K562 (cell line): Measurements from ENCODE around the gene OR9I1. TPM values are rescaled to one million over a fixed set of nuclear protein-coding genes. Genes with fewer than 3 reads are reported as not detected.

Experiments
- ATAC-seq: fragments of 200-7000 bp; cut with Tn5 transposase; 3 replicates; pipeline ENCODE4 v1.9.1; 2020; ENCODE audit warnings: moderate library complexity
- BruUV-seq: library from RNA; stranded (reverse); fragments of 400-500 nt; replicated peaks from 2 replicates; lab custom pipeline; 2021; lab: Mats Ljungman, UMichigan
- CTCF ChIA-PET: fragments of 300-600 bp; formaldehyde crosslinking; extraction: SDS; loops from one replicate; lab custom pipeline; 2021; ENCODE audit warnings: low intra/inter-chr PET ratio; lab: Yijun Ruan, JAX
- POLR2A ChIA-PET: fragments of 300-600, 350-650 bp; sonication (Branson Sonifier 250); formaldehyde crosslinking; extraction: SDS; loops from one replicate; lab custom pipeline; 2021; ENCODE audit warnings: antibody characterized with exemption, inconsistent platforms; lab: Yijun Ruan, JAX
- DNase-seq, 4 experiments: peaks; one replicate each; pipeline versions ENCODE4 v3.0.0 to v3.0.0-alpha.2; 2011 to 2018; ENCODE audit warnings: low spot score in 3 of 4, mixed read lengths in 3 of 4; ENCODE audit errors: extremely low read depth in 1 of 4
- FAIRE-seq: peaks from 2 replicates; lab custom pipeline; 2011; peaks lifted over from hg19 to GRCh38; lab: Jason Lieb, UNC
- H2AFZ ChIP-seq: 2 replicates; pipeline ENCODE4 v1.6.0; 2011; ENCODE audit warnings: low read depth, low read length, control low read depth, inconsistent platforms
- H3K27ac ChIP-seq: fragments of 200-600 bp; 3 replicates; pipeline ENCODE4 v1.8.0; 2011; ENCODE audit warnings: low read depth, mild to moderate bottlenecking, control low read depth, inconsistent platforms, low read length, moderate library complexity, mixed read lengths; ENCODE audit errors: extremely low read depth
- H3K27me3 ChIP-seq, 2 experiments: fragments of 300-600 bp in 1 of 2; 2 replicates in 1 of 2; 3 replicates in 1 of 2; pipeline versions ENCODE4 v1.6.0 to v1.8.0; 2011; ENCODE audit warnings: inconsistent platforms in 2 of 2, low read length in 2 of 2, mild to moderate bottlenecking in 1 of 2, mixed read lengths in 1 of 2, moderate library complexity in 1 of 2; ENCODE audit not compliant: control insufficient read depth in 2 of 2, insufficient read depth in 2 of 2
- H3K36me3 ChIP-seq: fragments of 300-600 bp; 3 replicates; pipeline ENCODE4 v1.8.0; 2011; ENCODE audit warnings: mild to moderate bottlenecking, low read length, inconsistent platforms; ENCODE audit not compliant: control insufficient read depth, insufficient read depth
- H3K4me1 ChIP-seq, 2 experiments: fragments of 200-600 bp in 1 of 2; replicated peaks in 1 of 2; 2 replicates in 1 of 2; 3 replicates in 1 of 2; pipeline versions ENCODE4 v1.5.1 to v1.8.0; 2011; ENCODE audit warnings: inconsistent platforms in 2 of 2, low read length in 2 of 2, mild to moderate bottlenecking in 1 of 2, mixed read lengths in 1 of 2, moderate library complexity in 1 of 2; ENCODE audit not compliant: control insufficient read depth in 2 of 2, insufficient read depth in 2 of 2
- H3K4me2 ChIP-seq: 2 replicates; pipeline ENCODE4 v1.6.1; 2011; ENCODE audit warnings: low read length, control low read depth, inconsistent platforms, mixed read lengths; ENCODE audit not compliant: insufficient read depth
- H3K4me3 ChIP-seq: fragments of 200-600 bp; sonication (generic), shearing (Covaris generic); 2 replicates; pipeline ENCODE4 v1.5.1; 2016; ENCODE audit warnings: control low read depth, inconsistent platforms
- H3K79me2 ChIP-seq: fragments of 200-600 bp; 3 replicates; pipeline ENCODE4 v1.8.0; 2011; ENCODE audit warnings: low read length, inconsistent platforms; ENCODE audit not compliant: control insufficient read depth, insufficient read depth
- H3K9ac ChIP-seq, 2 experiments: 2 replicates each; pipeline versions ENCODE4 v1.6.0 to v1.6.1; 2011; ENCODE audit warnings: low read depth in 2 of 2, low read length in 2 of 2, control low read depth in 1 of 2, inconsistent platforms in 1 of 2, mild to moderate bottlenecking in 1 of 2, mixed read lengths in 1 of 2; ENCODE audit not compliant: insufficient read depth in 1 of 2
- H3K9me1 ChIP-seq: one replicate; pipeline ENCODE4 v1.6.0; 2011; ENCODE audit warnings: inconsistent platforms, mild to moderate bottlenecking, low read length, moderate library complexity; ENCODE audit not compliant: control insufficient read depth, insufficient read depth
- H3K9me3 ChIP-seq: replicated peaks from 2 replicates; pipeline ENCODE4 v1.5.1; 2011; ENCODE audit warnings: low read depth, low read length, inconsistent platforms; ENCODE audit not compliant: control insufficient read depth, insufficient read depth
- H4K20me1 ChIP-seq: replicated peaks from 2 replicates; pipeline ENCODE4 v1.6.1; 2011; ENCODE audit warnings: low read length, inconsistent platforms, mixed read lengths; ENCODE audit not compliant: control insufficient read depth, insufficient read depth
- ATF1 ChIP-seq, 2 experiments: fragments of 450-650 bp in 1 of 2; IDR thresholded peaks; 2 replicates each; pipeline ENCODE4 v1.6.1; 2016; ENCODE audit warnings: missing compliant biosample characterization in 1 of 2, missing genetic modification characterization in 1 of 2
- CHD4 ChIP-seq: fragments of 200-600 bp; sonication (generic); IDR thresholded peaks from 3 replicates; pipeline ENCODE4 v1.6.1; 2012; ENCODE audit warnings: low read depth, mild to moderate bottlenecking, mixed read lengths, low read length, inconsistent platforms; ENCODE audit not compliant: insufficient read depth, insufficient replicate concordance, poor library complexity, severe bottlenecking
- E2F6 ChIP-seq, 2 experiments: IDR thresholded peaks; 2 replicates each; pipeline ENCODE4 v1.6.1; 2011; ENCODE audit warnings: borderline replicate concordance in 1 of 2, control low read depth in 1 of 2, low read depth in 1 of 2, low read length in 1 of 2, mild to moderate bottlenecking in 1 of 2, mixed read lengths in 1 of 2, moderate library complexity in 1 of 2; ENCODE audit not compliant: insufficient read depth in 1 of 2, insufficient read length in 1 of 2, poor library complexity in 1 of 2, severe bottlenecking in 1 of 2; ENCODE audit errors: extremely low read depth in 1 of 2
- PKNOX1 ChIP-seq: fragments of 450-650 bp; IDR thresholded peaks from 2 replicates; pipeline ENCODE4 v1.6.1; 2016
- SFPQ ChIP-seq: fragments of 200-400 bp; formaldehyde crosslinking; IDR thresholded peaks from 2 replicates; pipeline ENCODE4 v1.6.1; 2017; ENCODE audit warnings: mild to moderate bottlenecking, low read depth, low read length, moderate library complexity
- TCF7 ChIP-seq: sonication (generic); IDR thresholded peaks from 2 replicates; pipeline ENCODE4 v1.6.1; 2016; ENCODE audit warnings: antibody characterized with exemption, borderline replicate concordance
- ZNF124 ChIP-seq: sonication (generic); formaldehyde crosslinking; IDR thresholded peaks from 2 replicates; pipeline ENCODE4 v1.8.1; 2022; ENCODE audit warnings: missing genetic modification reagents
- ZNF217 ChIP-seq: sonication (generic); formaldehyde crosslinking; IDR thresholded peaks from 2 replicates; pipeline ENCODE4 v1.8.0; 2022; ENCODE audit warnings: mild to moderate bottlenecking, missing genetic modification reagents
- ZNF311 ChIP-seq: fragments of 250-450 bp; sonication (Bioruptor Pico); IDR thresholded peaks from 2 replicates; pipeline ENCODE4 v1.4.0; 2020; ENCODE audit warnings: mild to moderate bottlenecking, moderate library complexity
- ZNF431 ChIP-seq: sonication (generic); formaldehyde crosslinking; IDR thresholded peaks from 2 replicates; pipeline ENCODE4 v1.8.0; 2022; ENCODE audit warnings: mild to moderate bottlenecking, missing genetic modification reagents
- ZNF764 ChIP-seq: fragments of 250-450 bp; sonication (Bioruptor Pico); IDR thresholded peaks from 2 replicates; pipeline ENCODE4 v1.4.0; 2020; ENCODE audit warnings: low read depth, mild to moderate bottlenecking, moderate library complexity
- WGBS: fragments of 100-300 bp; shearing (Covaris generic); methylation state at CpG from one replicate; pipeline ENCODE4 v1.1.6; 2016; ENCODE audit warnings: low coverage, mixed read lengths; ENCODE audit not compliant: insufficient coverage; ENCODE audit errors: missing lambda C conversion rate; 5-methylcytosine and 5-hydroxymethylcytosine counted together
- in situ Hi-C: fragments of 300-500 bp; cut with MboI; formaldehyde crosslinking; loops from 4 replicates; pipeline ENCODE4 v1.15.0; 2018; ENCODE audit warnings: inconsistent platforms, mixed read lengths
- intact Hi-C: fragments of 100-400 bp; cut with micrococcal nuclease; formaldehyde crosslinking; loops from 2 replicates; pipeline ENCODE4 v1.14.2; 2022
- polyA plus RNA-seq, 8 experiments: library from polyadenylated mRNA; depleted of rRNA in 4 of 8; stranded (reverse) in 5 of 8; unstranded in 3 of 8; fragments of >200 nt; fragmentation: Nextera tagmentation in 2 of 8; fragmentation: Illumina TruSeq in 1 of 8; extraction: Ambion mirVana in 2 of 8; extraction: Trizol in 1 of 8; gene quantifications; 2 replicates each; pipeline versions ENCODE4 v1.2.1 to v1.2.3, GENCODE V29; 2011 to 2014; ENCODE audit warnings: inconsistent platforms in 1 of 8, missing spikeins in 1 of 8
- total RNA-seq, 7 experiments: library from RNA; depleted of rRNA in 6 of 7; stranded (reverse); fragments of >200 nt in 6 of 7; fragmentation: Illumina TruSeq in 2 of 7; extraction: Trizol in 2 of 7; gene quantifications; 2 replicates each; pipeline versions ENCODE4 v1.2.1 to v1.2.3, GENCODE V29; 2011 to 2021; ENCODE audit warnings: low replicate concordance in 1 of 7

The OR9I1 gene
- total and polyA plus RNA-seq, 9 of the 15 experiments (the other 6 are each of a cell fraction or from before 2014, with no cell fraction given) = not detected

- ATAC-seq (no peak), DNase-seq (no peak), FAIRE-seq (no peak)
- CTCF ChIA-PET = no interaction called here
- Histone ChIP-seq H3K9me3 (no peaks in the 10 kb centered on the region), H4K20me1 (no peaks in the 10 kb centered on the region), H3K36me3 (no peaks in the 10 kb centered on the region), H3K4me1 (no peaks in the 10 kb centered on the region), H3K9me1 (no peaks in the 10 kb centered on the region), H3K27me3 (no peaks in the 10 kb centered on the region), H2AFZ (no peak overlapping the region), H3K27ac (no peak overlapping the region), H3K4me2 (no peak overlapping the region), H3K4me3 (no peak overlapping the region), H3K79me2 (no peaks in the 10 kb centered on the region), H3K9ac (no peak overlapping the region)
- WGBS = 0% methylated on average over 1 of the region's 1 CpG
- POLR2A ChIA-PET = no interaction called here
- intact Hi-C loops (no loop called here), in situ Hi-C loops (no loop called here)
- no TSS peak for BruUV-seq
- no peak for TF ChIP-seq SFPQ
- no peak for TF ChIP-seq TCF7
- no peak for TF ChIP-seq ATF1 (CRISPR knock-in tag; IDR thresholded peaks at IDR 0.05)
- TF ChIP-seq ATF1 (tag; IDR thresholded peaks at IDR 0.05) = no peak
- TF ChIP-seq E2F6 (IDR thresholded peaks at IDR 0.05; ENCODE audit: borderline replicate concordance in 1 of 2, extremely low read depth in 1 of 2, insufficient read depth in 1 of 2, insufficient read length in 1 of 2, low read depth in 1 of 2, low read length in 1 of 2, poor library complexity in 1 of 2, severe bottlenecking in 1 of 2) = no peak
- TF ChIP-seq CHD4 = no peak
- TF ChIP-seq ZNF124 = no peak
- TF ChIP-seq ZNF764 (CRISPR knock-in tag) = no peak
- TF ChIP-seq ZNF431 = no peak
- TF ChIP-seq PKNOX1 = no peak
- no peak for TF ChIP-seq ZNF311
- no peak for TF ChIP-seq ZNF217 (CRISPR knock-in tag)
Observed at GRCh38 chr11:58121096-58121495, 4.2 kb downstream of the OR9I1 start.
